GM21737 (cell line): ENCODE results near the gene OR8G1.
"Not testable (repeated sequence)": the region's sequence is repeated elsewhere in the genome, so short reads cannot be mapped to it uniquely, and the experiment has no call there.

Experiments
- ATAC-seq: cut with Tn5 transposase; IDR thresholded peaks from one replicate; pipeline ENCODE4 v1.9.1; 2021; ENCODE audit warnings: mild to moderate bottlenecking, moderate library complexity; ENCODE audit not compliant: unreplicated experiment

The OR8G1 gene, protein sequence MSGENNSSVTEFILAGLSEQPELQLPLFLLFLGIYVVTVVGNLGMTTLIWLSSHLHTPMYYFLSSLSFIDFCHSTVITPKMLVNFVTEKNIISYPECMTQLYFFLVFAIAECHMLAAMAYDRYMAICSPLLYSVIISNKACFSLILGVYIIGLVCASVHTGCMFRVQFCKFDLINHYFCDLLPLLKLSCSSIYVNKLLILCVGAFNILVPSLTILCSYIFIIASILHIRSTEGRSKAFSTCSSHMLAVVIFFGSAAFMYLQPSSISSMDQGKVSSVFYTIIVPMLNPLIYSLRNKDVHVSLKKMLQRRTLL

DNA sequence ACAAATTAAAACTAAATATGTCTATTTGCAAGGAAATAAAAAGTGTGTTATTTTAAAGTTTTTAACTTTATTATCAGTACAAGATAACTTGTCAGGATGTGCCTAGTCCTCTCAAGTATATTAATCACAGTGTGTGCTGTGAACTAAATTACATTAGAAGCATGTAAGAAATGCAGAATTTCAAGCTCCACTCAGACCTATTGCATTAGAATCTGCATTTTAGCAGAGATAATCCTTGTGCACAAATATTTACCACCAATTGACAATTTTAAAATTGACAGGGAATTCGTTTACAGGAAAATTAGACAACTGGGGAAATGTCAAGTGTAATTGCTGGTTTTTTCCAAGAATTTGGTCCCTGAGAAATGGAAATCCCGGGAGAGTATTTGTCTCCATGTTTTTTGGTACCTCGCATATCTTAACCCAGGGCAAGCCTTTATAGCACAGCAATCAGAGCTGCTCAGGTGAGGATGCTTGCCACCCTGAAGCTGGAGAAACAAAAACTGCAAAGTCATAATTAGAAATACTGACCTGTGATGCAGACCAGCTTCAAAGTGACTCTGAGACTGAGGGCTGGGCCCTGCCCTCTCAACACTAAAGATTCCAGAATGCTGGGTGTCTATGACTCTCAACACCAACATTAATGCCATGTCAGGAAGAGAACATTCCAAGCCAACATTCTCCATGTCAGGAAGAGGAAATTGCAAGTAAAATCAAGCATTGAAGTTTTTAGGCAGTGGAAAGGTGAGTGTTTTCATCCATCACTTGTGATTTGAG is at the start of gene OR8G1:
Gene OR8G1, plus strand, starts transcription at position 475 of the 777 bp plus-strand sequence. CDS start 8,581 bp downstream, outside the sequence.
- ATAC-seq = no peak

DNA sequence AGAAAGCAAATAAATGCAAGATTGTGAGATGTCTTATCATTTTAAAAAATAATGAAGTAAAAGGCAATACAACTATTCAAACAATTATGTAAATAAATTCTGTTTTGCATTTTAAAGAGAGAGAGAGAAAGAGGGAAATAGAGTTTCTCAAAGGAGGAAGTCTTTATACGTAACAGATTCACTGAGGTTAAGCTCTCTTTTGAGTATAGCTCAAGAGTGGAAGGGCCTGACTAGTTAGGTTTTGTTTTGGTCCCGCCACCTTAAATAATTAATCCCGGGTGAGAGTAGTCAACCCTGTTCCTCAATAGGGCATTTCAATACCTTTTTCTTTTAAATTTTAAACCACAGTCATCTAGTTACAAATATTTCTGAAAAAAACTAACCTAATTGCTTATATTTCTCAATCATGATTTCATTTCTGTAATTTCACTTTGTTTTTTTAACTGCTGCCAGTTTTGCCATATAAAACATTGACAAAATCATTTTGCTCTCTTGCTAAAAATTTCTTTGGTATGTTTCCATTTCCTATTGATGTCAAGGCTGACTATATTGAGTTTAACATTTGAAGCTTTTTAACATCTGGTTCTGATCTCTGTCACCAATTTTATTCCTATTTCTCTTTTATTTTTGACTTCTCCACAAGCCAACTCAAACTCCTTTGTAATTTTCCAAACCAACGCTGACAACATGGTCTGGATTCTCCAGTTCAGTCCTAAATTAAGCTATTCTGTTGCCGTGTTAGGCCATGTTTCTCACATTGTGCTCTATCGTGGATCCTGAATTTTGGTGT is 47.5 kb upstream of the OR8G1 start:
- peak; percentile 72 for ATAC-seq

- ATAC-seq = no peak
Observed at GRCh38 chr11:124194293-124195188, 46.4 kb upstream of the OR8G1 start.

- peak; percentile 73 for ATAC-seq
Observed at GRCh38 chr11:124195189-124195734, 45.6 kb upstream of the OR8G1 start.

DNA sequence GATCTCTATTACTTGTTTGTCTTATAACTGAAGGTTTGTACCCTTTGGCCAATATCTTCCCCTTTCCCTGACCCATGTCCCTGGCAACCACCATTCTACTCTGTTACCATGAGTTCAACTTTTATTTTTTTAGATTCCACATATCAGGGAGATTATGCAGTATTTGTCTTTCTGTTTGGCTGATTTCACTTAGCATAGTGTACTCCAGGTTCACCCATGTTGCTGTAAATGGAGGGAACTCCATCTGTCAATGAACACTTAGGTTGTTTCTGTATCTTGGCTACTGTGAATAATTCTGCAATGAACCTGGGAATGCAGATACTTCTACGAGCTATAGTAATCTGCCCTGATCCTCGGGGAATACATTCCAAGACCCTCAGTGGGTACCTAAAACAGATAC is 42.9 kb upstream of the OR8G1 start:
- no peak for ATAC-seq

GRCh38 chr11:124198897-124199296 is 42.0 kb upstream of the OR8G1 start:
- ATAC-seq = no peak

GRCh38 chr11:124199702-124200101 is 41.2 kb upstream of the OR8G1 start:
- ATAC-seq = no peak

- no peak for ATAC-seq
Observed at GRCh38 chr11:124200671-124201070, 40.2 kb upstream of the OR8G1 start.

- no peak for ATAC-seq
Observed at GRCh38 chr11:124202951-124203350, 37.9 kb upstream of the OR8G1 start.

GRCh38 chr11:124204008-124204407 is 36.9 kb upstream of the OR8G1 start:
- no peak for ATAC-seq

DNA sequence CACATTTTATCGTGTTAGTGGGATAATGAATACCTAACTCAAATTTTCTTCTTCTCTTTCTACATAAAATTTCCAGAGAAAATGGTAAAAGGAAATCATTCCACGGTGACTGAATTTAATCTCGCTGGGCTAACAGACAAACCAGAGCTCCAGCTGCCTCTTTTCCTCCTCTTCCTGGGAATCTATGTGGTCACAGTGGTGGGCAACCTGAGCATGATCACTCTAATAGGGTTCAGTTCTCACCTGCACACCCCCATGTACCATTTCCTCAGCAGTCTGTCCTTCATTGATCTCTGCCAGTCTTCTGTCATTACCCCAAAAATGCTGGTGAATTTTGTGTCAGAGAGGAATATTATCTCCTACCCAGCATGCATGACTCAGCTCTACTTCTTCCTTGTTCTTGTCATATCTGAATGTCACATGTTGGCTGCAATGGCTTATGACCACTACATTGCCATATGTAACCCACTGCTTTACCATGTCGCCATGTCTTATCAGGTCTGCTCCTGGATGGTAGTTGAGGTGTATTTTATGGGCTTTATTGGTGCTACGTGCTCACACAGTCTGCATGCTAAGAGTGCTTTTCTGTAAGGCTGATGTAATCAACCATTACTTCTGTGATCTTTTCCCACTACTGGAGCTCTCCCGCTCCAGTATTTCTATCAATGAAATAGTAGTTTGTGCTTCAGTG is 33.6 kb upstream of the OR8G1 start:
- ATAC-seq = no peak

- no peak for ATAC-seq
Observed at GRCh38 chr11:124209824-124210357, 31.0 kb upstream of the OR8G1 start.

DNA sequence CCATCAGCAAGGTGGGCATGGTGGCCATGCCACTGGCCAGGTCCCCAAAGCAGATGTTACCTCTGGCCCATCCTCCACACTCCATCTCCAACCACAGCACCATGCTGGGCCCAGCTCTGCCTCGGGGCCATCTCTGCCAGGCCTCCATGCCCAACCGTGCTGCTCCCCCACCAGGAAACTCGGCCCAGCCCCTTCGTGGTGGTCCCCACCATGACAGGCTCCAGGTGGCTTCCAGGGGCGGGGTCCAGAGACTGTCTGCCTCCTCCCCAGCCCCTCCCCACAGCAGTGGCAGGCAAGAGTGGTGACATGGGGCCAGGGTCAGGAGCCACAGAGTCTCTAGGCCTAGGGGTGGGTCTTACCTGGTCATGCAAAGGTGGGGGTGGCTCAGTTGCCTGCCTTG is 30.5 kb upstream of the OR8G1 start:
- ATAC-seq = no peak

- no peak for ATAC-seq
Observed at GRCh38 chr11:124211321-124211720, 29.6 kb upstream of the OR8G1 start.

- ATAC-seq = no peak
Observed at GRCh38 chr11:124214027-124214426, 26.9 kb upstream of the OR8G1 start.

GRCh38 chr11:124219126-124219525 is 21.8 kb upstream of the OR8G1 start:
- no peak for ATAC-seq

GRCh38 chr11:124222407-124222806 is 18.5 kb upstream of the OR8G1 start:
- ATAC-seq = no peak

GRCh38 chr11:124224618-124225423 is 16.1 kb upstream of the OR8G1 start:
- not testable (repeated sequence) for ATAC-seq
